Measurements from ENCODE around the gene IMPACT.

DNA sequence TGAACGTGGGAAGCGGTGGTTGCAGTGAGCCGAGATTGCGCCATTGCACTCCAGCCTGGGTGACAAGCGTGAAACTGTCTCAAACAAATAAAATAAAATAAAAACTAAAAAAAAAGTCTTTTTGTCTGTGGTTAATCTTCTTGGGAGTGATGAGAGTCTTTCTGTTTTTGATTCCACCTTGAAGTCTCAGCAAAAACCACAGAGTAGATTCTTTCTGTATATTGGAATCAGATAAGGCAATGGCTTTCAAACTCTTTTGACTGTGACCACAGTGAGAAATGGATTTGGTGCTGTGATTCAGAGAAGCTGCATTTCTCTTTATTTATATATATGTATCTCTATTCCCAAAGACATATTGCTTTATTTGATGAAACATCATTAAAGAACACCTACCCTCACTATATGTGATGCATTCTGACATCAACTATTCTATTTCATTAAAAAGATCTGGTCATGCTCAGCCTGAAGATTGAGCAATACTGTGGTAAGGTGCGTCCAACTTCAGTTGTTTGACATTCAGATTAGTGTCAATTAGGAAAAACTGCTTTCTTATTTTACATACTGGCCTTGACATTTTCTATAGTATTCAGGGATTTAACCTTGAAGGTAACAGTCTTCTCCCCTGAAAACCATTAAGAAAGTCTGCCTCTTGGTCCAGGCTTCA is 49.6 kb downstream of the IMPACT start:
- no peak for TF ChIP-seq POLR2A (IDR thresholded peaks at IDR 0.05)
- TF ChIP-seq, protein P1, sequence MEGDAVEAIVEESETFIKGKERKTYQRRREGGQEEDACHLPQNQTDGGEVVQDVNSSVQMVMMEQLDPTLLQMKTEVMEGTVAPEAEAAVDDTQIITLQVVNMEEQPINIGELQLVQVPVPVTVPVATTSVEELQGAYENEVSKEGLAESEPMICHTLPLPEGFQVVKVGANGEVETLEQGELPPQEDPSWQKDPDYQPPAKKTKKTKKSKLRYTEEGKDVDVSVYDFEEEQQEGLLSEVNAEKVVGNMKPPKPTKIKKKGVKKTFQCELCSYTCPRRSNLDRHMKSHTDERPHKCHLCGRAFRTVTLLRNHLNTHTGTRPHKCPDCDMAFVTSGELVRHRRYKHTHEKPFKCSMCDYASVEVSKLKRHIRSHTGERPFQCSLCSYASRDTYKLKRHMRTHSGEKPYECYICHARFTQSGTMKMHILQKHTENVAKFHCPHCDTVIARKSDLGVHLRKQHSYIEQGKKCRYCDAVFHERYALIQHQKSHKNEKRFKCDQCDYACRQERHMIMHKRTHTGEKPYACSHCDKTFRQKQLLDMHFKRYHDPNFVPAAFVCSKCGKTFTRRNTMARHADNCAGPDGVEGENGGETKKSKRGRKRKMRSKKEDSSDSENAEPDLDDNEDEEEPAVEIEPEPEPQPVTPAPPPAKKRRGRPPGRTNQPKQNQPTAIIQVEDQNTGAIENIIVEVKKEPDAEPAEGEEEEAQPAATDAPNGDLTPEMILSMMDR (IDR thresholded peaks at IDR 0.05): no peak
- no peak for TF ChIP-seq POLR2AphosphoS5 (IDR thresholded peaks at IDR 0.05)
- no peak for TF ChIP-seq EP300 (IDR thresholded peaks at IDR 0.05)

Measured in sigmoid colon (tissue), 4 donors.